HG03108 (cell line): Measurements from ENCODE around the gene RAB8B.

ENCODE experiments used
- ATAC-seq: cut with Tn5 transposase; IDR thresholded peaks from one replicate; pipeline ENCODE4 v1.9.1; 2021; ENCODE audit warnings: moderate library complexity; ENCODE audit not compliant: unreplicated experiment

The RAB8B gene

DNA sequence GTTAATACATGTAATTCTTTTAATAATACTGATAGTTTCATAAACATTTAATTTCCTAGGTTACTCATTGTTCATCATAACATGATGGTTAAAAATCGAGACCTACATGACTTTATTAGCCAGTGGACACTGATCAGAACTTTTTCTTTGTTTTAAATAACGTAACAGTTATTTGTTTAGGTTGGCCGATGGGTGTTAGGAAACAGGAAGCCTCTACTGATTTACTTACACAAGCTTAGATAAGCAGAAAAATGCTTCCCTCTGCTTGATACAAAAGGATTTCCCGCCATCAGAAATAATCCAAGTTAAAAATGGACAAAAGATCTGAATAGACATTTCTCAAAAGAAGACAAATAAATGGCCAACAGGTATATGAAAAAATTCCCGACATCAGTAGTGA is 71.4 kb downstream of the RAB8B start:
- ATAC-seq, result no peak

- ATAC-seq, result no peak
Measured at GRCh38 chr15:63261311-63261710, 71.9 kb downstream of the RAB8B start.

DNA sequence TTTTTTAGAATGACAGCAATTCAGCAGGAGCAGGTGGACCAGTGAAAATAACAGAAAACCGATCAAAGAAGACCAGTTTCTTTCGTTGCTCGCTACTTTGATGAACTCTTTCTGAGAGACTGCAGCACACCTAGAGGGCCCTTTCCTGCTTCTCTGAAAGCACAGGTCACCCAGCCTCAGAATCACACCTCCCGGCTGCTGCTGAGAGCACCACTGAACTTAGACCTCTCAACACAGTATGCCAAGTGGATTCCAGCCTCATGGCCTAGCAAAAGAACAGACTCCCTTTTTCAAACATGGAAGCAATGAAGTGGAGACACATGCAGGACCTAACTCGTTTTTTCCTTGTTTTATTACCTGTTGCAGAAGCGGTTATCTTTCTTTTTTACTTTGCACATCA is 74.1 kb downstream of the RAB8B start:
- ATAC-seq, result no peak

DNA sequence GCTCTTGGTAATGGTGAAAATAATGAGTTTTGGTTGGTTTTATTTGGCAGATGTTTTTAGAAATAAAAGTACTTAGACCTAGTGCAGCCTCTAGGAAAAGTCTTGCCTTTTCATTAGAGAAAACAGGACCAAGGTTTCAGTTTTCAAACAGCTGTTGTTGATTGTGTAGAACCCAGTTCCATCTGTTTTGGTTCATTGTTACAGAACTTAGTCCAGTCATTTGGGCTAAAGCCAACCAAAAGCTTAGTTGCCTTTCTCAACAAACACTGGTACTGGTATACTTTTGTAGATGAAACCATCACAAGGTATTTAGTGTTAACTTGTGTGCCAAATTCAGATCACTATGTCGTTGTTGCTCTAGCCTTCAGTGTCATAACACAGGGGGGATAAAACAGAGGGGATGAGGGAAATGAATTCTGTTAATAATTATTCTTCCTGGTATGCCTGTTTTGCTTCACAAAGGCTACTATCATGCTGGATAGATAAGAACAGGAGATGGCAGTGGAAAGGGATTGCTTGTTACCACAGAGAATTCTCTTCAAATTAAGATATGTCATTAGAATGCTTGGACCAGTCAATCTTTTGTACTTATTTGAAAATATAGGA is 75.4 kb downstream of the RAB8B start:
- no peak for ATAC-seq

- ATAC-seq, result no peak
Measured at GRCh38 chr15:63274427-63274826, 85.0 kb downstream of the RAB8B start.

- ATAC-seq, result no peak
Measured at GRCh38 chr15:63276342-63277037, 87.1 kb downstream of the RAB8B start.

DNA sequence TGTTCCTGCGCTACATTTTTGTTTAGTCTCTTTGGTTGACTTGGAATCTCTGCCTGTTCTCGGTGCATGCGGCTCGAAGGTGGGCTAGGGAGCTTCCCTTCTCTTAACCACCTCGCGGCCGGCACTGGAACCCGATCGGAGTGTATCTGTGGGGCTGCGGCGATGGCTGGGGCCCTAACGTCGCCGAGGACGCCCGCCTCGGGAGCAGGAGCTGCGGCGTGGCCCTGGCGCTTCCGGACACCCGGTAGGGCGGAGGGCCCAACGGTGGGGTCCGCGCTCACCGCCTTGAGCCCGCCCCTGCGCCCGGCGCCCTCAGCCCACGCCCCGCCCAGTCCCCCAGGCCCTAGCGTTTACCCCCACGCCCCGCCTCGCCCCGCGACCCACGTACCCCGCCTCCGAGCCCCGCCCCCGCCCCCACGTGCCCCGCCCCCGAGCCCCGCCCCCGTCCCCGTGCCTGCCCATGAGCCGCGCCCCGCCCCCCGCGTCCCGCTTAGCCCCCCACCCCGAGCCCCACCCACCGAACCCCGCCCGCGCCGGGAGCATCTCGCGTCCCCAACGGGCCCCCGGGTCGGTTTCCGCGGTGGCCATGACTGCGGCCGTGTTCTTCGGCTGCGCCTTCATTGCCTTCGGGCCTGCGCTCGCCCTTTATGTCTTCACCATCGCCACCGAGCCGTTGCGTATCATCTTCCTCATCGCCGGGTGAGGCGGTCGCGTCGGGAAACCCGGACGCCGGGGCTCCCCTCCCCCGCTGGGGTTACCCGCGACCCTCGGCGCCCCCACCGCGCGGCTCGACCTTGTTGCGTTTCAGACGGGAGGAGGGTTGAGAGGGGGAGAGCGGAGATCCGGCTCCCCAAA is 87.9 kb downstream of the RAB8B start, which contains the start of gene APH1B:
Gene APH1B, plus strand, starts transcription at position 568 of the 855 bp plus-strand sequence. Its CDS starts 19 bp downstream, at position 587.
- ATAC-seq, result peak; percentile 58

DNA sequence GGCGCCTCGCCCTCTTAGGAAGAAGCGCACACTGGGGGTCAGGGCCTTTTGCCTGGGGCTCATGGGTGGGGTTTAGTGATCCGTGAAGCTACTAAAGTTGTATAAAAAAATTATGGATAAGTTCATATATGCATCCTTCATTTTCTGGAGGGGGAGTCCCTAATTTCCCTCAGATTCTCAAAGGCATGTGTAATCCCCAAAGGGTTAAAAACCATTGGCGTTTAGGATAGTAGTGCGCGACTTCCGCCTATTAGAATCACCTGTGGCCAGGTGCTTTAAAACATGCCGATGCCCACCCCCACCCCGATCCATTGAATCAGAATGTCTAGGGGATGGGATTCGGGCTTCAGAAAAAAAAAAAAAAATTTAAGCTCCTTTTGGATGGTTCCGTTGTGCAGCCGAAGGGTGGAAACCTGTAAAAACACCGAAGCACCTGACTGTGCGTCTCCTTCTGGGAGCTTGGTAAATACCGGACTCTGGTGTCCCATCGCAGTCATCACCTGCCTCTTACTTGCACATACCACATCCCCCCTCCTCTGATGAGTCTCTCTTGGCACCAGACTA is 88.6 kb downstream of the RAB8B start:
- ATAC-seq, result no peak

GRCh38 chr15:63283126-63283525 is 93.7 kb downstream of the RAB8B start:
- ATAC-seq, result no peak

DNA sequence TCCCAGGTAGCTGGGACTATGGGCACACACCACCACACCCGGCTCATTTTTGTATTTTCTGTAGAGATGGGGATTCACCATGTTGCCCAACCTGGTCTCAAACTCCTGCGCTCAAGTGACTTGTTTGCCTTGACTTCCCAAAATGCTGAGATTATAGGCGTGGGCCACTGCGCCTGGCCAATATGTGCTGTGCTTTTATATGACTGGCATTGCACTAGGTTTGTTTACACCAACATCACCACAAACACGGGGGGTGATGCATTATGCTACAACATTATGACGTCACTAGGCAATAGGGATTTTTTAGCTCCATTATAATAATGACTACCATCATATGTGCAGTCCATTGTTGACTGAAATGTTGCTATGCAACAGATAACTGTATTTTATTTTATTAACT is 94.9 kb downstream of the RAB8B start:
- no peak for ATAC-seq

DNA sequence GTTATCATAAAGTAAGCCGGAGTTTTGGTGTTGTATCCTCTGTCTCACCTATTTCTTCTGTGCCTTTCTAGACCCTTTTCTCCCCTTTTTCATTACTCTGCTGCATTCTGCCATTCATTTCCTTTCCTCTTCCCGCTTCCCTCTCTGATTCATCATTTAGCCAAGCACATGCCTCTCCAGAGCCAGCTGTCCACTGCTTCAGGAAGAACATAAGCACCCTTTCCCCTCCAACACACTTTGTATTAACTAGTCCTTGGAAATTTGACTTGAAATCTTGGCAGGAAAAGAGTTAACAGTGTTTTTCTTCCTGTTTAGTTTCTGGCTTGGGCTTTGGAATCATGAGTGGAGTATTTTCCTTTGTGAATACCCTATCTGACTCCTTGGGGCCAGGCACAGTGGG is 97.7 kb downstream of the RAB8B start:
- no peak for ATAC-seq

DNA sequence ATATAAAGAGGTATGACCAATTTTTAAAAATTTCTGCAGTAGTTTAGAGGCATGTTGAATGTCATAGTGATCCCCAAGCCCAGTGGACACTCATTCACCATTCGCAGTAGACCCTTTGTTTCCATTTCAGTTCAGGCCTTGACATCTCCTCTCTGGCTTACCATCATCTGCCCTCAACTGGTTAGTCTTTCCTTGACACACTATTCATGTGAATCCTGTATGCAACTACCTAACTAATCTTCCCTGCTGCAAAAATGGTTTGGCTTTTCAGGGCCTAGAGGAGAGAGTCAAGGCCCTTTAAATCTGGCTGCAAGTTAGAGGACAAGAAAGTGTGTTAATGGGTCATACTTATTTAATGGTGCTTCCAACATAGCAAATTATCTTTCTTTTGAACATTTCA is 98.9 kb downstream of the RAB8B start:
- no peak for ATAC-seq

DNA sequence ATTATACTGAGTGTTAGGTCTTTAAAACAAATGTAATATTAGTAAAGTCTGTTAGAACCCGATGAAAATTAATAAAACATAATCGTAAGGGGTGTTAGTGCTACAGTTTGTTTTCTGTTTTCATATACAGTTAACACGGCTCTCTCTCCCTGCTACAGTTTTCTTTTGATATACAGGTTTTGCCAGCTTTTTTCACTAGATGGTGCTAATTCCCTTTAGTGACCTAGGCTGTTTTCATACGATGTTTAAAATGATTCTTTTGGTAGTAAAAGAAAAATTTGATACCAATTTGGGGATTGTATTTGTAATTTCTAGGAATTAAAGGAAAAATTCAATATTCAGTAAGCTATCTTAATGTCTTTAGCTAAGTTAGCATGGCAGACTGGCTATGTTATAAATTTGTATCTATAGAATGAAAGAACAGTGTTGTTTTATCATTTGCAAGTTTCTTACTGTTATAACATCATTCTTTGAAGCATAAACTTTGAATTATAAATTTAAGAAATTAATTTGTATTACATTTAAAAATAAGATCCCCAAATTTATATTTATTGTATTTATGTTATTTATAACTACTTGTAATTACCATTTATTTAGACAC is 99.5 kb downstream of the RAB8B start:
- ATAC-seq, result no peak

DNA sequence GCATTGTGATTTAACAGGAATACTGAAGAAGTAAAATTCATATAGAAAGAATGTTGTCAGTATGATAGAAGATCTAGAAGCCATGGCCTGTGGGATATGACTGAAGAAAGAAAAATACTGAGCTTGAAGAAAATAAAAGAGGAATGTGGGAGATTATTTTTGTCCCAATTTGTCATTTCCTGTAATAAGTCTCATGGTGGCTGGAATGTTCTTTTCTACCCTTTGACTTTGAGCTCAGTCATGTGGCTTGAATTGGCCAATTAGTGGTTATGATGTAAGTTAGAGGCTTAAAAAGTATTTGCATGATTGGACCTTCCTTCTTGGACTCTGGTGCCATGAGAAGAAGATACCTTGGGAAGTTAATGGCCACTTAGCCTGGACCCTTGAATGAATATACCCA is 102.1 kb downstream of the RAB8B start:
- ATAC-seq, result no peak

DNA sequence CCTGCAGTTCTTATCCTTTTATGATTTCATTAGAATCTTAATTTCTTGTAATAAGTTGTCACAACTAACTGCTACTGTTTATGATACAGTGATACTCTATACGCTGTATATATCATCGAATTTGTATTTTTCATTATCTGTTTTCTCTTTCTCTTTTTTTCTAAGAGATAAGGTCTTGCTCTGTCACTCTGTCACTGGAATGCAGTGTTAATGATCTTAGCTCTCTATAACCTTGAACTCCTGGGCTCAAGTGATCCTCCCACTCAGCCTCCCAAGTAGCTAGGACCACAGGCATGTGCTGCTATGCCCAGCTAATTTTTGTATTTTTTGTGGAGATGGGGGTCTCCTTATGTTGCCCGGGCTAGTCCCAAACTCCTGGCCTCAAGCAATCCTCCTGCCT is 102.8 kb downstream of the RAB8B start:
- ATAC-seq, result no peak

GRCh38 chr15:63292771-63293170 is 103.4 kb downstream of the RAB8B start:
- ATAC-seq, result no peak

- ATAC-seq, result no peak
Measured at GRCh38 chr15:63294359-63294758, 105.0 kb downstream of the RAB8B start.

DNA sequence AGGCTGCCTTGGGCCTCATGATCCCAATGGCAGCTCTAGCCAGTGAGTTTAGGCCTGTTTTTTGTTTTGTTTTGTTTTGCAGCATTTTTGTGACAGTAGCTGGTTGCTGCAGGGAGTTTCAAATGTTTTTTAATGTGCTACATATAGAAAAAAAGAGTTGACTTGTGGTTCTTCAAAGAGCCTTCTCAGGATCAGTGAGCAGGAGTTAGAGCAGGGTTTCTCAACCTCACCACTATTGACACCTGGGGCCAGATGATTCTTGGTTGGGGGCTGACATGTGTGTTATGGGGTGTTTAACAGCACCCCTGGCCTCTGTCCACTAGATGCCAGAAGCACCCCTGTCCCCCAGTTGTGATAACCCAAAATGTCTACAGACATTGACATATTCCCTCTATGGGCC is 105.9 kb downstream of the RAB8B start:
- no peak for ATAC-seq

DNA sequence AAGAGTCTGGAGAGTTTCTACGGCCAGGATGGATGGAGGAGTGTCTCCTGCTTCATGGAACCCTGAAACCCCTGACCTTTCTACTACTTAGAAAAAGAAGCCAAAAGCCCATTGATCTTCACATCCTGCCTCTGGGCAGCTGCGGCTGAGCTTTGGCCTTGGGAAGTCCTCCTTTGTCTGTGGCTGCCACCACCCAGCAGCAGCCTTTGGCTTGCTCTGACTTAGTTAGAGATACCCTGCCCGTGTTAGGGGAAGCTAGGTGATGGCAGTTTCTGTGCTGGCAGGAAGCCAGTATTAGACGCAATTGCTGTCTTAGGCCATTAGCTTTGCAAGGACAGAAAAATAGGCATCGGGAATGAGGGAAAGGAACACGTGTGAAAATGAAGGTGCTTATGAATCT is 106.8 kb downstream of the RAB8B start:
- no peak for ATAC-seq

- ATAC-seq, result no peak
Measured at GRCh38 chr15:63299943-63300575, 110.7 kb downstream of the RAB8B start.

DNA sequence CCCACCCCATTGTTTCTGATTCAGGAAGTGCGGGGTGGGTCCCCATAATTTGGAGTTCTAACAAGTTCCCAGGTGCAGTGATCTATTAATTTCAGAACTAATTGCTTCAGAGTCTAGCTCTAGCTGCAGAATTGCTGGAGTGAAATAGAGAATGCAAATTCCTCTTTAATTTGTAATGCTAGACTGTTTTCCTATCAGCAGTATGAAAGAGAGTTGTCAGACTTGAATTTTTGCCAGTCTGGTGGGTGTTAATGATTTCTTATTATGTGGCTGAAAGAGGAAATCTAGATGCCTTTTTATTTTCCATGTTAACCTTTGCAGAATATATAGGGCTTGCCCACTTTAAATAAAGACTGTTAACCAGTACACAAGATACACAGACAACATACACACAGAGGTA is 111.7 kb downstream of the RAB8B start:
- ATAC-seq, result no peak
